ENCODE results near the gene FLAD1. TPM values are rescaled to one million over a fixed set of nuclear protein-coding genes. Genes with fewer than 3 reads are reported as not detected.

FLAD1 gene
- total and polyA plus RNA-seq, 12 donors, result 21.6 to 65.5 (median 30.8) TPM

- H3K27ac ChIP-seq, result peak overlapping the region in 3 of 5 donors; percentile 62 to 84 (median 82)
- no peaks in the 10 kb centered on the region for H3K9me3 ChIP-seq (replicated peaks in 1 of 3)
- intact Hi-C loops (cut with DNase I), result no loop called here
- peaks cover 0 to 19% of the 10 kb centered on the region in 2 donors for H3K36me3 ChIP-seq (replicated peaks in 1 of 2)
- peaks cover 41 to 59% of the 10 kb centered on the region in 2 donors for H3K4me1 ChIP-seq (replicated peaks in 1 of 2)
- no peaks in the 10 kb centered on the region for H3K27me3 ChIP-seq
- TF ChIP-seq CTCF (IDR thresholded peaks at IDR 0.05) (no peak), POLR2A (IDR thresholded peaks at IDR 0.05) (no peak)
- H3K4me3 ChIP-seq, result peak overlapping the region in 1 of 4 donors; percentile 5
- WGBS, 4 donors, result 31 to 60% (median 49%) methylated on average over 2 of the region's 2 CpGs
- peak in 2 of 7 donors; percentile 29 to 39 for DNase-seq
Measured at GRCh38 chr1:154953611-154954038, 29.5 kb upstream of the FLAD1 start.

DNA sequence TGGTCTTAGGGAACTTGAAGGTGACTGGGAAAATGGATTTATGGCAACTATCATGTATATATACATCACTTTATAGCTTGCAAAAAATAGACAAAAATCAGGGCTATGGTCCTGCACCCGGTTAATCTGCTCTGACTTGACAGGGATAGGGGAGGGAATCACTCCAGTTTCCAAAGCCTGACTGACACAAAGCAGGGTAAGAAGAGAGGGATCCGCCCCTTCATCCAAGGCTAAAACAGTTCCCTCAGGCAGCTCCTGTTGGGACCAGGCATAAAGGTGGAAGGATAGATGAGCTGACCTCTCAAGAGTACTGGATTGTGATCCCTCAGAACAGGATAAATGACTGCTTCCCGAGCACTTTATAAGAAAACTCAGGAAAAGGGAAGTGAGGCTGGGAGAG is 28.6 kb upstream of the FLAD1 start:
- peaks cover 41 to 59% of the 10 kb centered on the region in 2 donors for H3K4me1 ChIP-seq (replicated peaks in 1 of 2)
- no peak for TF ChIP-seq CTCF (IDR thresholded peaks at IDR 0.05)
- no peak for TF ChIP-seq POLR2A (IDR thresholded peaks at IDR 0.05)
- no peaks in the 10 kb centered on the region for H3K9me3 ChIP-seq (replicated peaks in 1 of 3)
- H3K27me3 ChIP-seq, result no peaks in the 10 kb centered on the region
- intact Hi-C loops (cut with DNase I), result no loop called here
- 40 to 51% (median 47%) methylated on average over 3 of the region's 3 CpGs for WGBS, 4 donors
- peak in 1 of 7 donors; percentile 19 for DNase-seq
- H3K36me3 ChIP-seq (replicated peaks in 1 of 2), result peaks cover 0 to 28% of the 10 kb centered on the region in 2 donors
- H3K27ac ChIP-seq, result peak overlapping the region in 2 of 5 donors; percentile 77 to 84
- H3K4me3 ChIP-seq, result no peak overlapping the region

DNA sequence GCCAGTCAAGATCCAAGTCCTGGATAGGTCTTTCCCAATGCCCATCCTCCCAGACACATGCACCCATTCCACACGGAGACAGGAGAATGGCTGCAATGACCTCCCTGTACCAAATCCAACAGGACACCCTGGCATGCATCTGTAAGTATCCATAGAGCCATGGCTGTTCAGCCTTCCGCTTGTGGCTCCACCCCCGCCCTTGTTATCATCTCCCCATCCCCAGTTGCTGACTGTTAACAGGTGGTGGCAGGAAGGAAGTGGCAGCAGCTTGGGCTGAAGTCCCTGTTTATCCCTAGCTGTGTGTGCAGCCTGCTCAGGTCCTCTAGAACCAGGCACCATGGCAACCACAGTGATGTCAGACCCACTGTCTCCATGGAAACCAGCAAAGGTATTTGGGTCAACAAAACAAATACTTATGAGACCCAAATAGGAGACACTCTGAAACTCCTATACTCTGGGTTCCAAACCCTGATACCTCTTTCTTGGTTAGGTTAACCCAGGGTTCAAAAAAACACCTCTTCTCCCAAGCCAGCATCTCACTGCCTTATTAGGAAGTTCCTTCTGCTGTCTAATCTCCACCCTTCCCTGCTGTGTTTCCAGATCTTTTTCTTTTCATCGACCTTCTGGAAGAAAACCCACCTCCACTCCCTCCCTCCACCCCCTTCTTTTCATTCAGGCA is 28.0 kb upstream of the FLAD1 start:
- H3K4me1 ChIP-seq (replicated peaks in 1 of 2), result peaks cover 41 to 60% of the 10 kb centered on the region in 2 donors
- intact Hi-C loops (cut with DNase I), result no loop called here

More for the DNA sequence above, 28.0 kb upstream of the FLAD1 start:
- peak overlapping the region; percentile 19 to 84 (median 61) for H3K27ac ChIP-seq
- TF ChIP-seq CTCF (IDR thresholded peaks at IDR 0.05), result no peak
- no peak for TF ChIP-seq POLR2A (IDR thresholded peaks at IDR 0.05)
- H3K27me3 ChIP-seq, result no peaks in the 10 kb centered on the region
- peak; percentile 55 to 92 (median 73) for DNase-seq
- no peaks in the 10 kb centered on the region for H3K9me3 ChIP-seq (replicated peaks in 1 of 3)
- 0 to 15% (median 10%) methylated on average over 2 to 4 of the region's 4 CpGs for WGBS, 4 donors
- peaks cover 0 to 26% of the 10 kb centered on the region in 2 donors for H3K36me3 ChIP-seq (replicated peaks in 1 of 2)
- H3K4me3 ChIP-seq, result peak overlapping the region in 2 of 4 donors; percentile 8 to 64

Measured in adrenal gland (tissue), 12 donors.